ENCODE measurements around the gene UQCRC2.

UQCRC2 gene

DNA sequence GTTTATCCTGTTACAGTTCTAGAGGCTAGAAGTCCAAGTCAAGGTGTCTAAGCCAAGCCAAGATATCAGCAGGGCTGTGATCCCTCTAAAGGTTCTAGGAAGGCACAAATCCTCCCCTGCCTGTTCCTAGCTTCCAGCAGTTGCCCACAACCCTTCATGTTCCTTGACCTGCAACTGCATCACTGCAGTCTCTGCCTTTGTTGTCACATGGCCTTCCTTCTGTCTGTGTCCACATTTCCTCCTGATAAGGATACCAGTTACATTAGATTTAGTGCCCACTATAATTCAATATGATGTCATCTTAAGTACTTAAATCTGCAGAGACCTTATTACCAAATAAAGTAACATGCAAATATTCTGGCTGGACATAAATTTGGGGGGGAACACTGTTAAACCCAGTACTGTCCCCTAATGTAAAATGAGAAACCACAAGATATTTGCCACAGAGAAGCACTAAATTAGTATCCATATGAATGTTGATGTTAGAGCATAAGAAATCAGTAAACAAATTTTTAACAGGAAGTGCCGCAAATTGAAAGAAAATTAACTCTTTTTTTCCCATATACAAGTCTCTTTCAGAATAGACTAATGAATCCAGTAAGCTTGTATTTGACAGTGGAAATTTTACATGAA lies 4.7 kb downstream of the UQCRC2 start:
- TF ChIP-seq, protein P1, sequence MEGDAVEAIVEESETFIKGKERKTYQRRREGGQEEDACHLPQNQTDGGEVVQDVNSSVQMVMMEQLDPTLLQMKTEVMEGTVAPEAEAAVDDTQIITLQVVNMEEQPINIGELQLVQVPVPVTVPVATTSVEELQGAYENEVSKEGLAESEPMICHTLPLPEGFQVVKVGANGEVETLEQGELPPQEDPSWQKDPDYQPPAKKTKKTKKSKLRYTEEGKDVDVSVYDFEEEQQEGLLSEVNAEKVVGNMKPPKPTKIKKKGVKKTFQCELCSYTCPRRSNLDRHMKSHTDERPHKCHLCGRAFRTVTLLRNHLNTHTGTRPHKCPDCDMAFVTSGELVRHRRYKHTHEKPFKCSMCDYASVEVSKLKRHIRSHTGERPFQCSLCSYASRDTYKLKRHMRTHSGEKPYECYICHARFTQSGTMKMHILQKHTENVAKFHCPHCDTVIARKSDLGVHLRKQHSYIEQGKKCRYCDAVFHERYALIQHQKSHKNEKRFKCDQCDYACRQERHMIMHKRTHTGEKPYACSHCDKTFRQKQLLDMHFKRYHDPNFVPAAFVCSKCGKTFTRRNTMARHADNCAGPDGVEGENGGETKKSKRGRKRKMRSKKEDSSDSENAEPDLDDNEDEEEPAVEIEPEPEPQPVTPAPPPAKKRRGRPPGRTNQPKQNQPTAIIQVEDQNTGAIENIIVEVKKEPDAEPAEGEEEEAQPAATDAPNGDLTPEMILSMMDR (IDR thresholded peaks at IDR 0.05; ENCODE audit: low read depth, low read length) = no peak
- no peak overlapping the region for H3K4me3 ChIP-seq (ENCODE audit: low read depth, low read length)
- H3K36me3 ChIP-seq = peaks cover 71% of the 10 kb centered on the region

DNA sequence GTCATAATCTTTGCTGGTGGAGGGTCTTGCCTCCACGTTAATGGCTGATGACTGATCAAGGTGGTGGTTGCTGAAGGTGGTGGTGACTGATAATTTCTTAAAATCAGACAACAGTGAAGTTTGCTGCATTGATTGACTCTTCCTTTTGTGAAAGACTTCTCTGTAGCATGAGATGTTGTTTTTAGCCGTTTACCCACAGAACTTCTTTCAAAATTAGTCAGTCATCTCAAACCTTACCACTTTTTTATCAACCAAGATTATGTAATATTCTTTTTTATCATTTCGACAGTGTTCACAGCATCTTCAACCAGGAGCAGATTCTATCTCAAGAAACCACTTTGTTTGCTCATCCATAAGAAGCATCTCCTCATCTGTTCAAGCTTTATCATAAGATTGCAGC lies 5.9 kb downstream of the UQCRC2 start:
- no peak for DNase-seq
- Histone ChIP-seq H3K4me3 (ENCODE audit: low read depth, low read length) (no peak overlapping the region), H3K27me3 (no peaks in the 10 kb centered on the region), H3K9me3 (no peaks in the 10 kb centered on the region), H3K4me1 (peaks cover 4% of the 10 kb centered on the region; the same call in 1 of the 2 replicates), H3K36me3 (peaks cover 80% of the 10 kb centered on the region)
- TF ChIP-seq, protein P1 (IDR thresholded peaks at IDR 0.05; ENCODE audit: low read depth, low read length) = no peak

More for the DNA sequence above, 4.7 kb downstream of the UQCRC2 start:
- Histone ChIP-seq H3K9me3 (no peaks in the 10 kb centered on the region), H3K27me3 (no peaks in the 10 kb centered on the region), H3K4me1 (peaks cover 5% of the 10 kb centered on the region; the same call in 1 of the 2 replicates)
- no peak for DNase-seq

DNA sequence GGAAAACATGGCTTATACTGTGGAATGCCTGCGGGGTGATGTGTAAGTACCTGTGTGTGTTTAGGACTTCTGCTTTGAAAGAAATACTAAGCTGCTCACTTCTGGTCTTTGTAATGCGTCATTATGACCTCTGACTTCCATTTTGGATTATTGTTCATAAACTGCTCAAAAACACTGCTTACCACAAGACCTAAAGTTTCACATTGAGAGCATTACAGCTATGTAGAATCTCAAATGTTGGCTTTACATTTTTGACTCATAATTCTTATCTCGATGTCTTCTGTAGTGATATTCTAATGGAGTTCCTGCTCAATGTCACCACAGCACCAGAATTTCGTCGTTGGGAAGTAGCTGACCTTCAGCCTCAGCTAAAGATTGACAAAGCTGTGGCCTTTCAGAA lies 9.3 kb downstream of the UQCRC2 start:
- no peaks in the 10 kb centered on the region for H3K4me1 ChIP-seq
- no peaks in the 10 kb centered on the region for H3K9me3 ChIP-seq
- H3K27me3 ChIP-seq = no peaks in the 10 kb centered on the region
- no peak for DNase-seq
- peaks cover 96% of the 10 kb centered on the region for H3K36me3 ChIP-seq
- TF ChIP-seq, protein P1 (IDR thresholded peaks at IDR 0.05; ENCODE audit: low read depth, low read length) = no peak
- no peak overlapping the region for H3K4me3 ChIP-seq (ENCODE audit: low read depth, low read length)

DNA sequence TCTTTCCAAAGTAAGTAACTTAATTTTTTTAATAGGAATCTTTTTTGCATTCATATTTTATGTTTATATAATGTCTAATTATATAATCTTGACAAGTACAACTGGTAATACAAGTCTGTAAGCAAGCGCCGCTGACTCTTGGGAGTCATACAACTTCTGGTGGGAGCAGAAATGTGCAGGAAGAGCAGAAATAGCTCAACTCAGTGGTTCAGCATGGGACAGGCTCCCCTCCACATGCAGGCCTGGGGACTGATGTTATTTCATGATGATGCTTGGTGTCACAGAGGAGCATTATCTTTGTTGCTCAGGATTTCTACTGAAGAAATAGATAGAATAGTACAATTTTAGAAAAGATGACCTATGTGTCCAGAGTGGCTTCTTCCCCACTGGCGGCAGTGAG lies 10.7 kb downstream of the UQCRC2 start:
- TF ChIP-seq, protein P1 (IDR thresholded peaks at IDR 0.05; ENCODE audit: low read depth, low read length) = no peak
- no peaks in the 10 kb centered on the region for H3K4me1 ChIP-seq
- no peaks in the 10 kb centered on the region for H3K9me3 ChIP-seq
- peaks cover 95% of the 10 kb centered on the region for H3K36me3 ChIP-seq
- DNase-seq = no peak
- no peak overlapping the region for H3K4me3 ChIP-seq (ENCODE audit: low read depth, low read length)
- H3K27me3 ChIP-seq = no peaks in the 10 kb centered on the region

DNA sequence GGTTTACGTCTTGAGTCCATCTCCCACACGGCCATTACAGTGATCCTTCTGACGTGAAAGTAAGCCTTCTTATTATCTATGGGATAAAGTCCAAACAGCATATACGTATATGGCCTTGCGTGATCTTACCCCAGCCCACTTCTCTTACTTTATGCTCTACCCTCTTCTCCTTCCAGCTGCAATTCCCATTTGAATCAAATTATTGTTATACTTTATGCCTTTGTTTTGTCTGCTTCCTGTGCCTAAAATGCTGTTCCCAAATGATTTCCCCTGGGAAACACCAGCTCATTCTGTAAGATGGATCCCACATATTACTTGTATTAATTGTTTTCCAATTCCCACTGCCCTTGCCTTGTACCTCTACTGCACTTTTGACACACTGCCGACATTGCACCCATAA lies 11.2 kb downstream of the UQCRC2 start:
- H3K4me3 ChIP-seq (ENCODE audit: low read depth, low read length) = no peak overlapping the region
- no peaks in the 10 kb centered on the region for H3K4me1 ChIP-seq
- H3K36me3 ChIP-seq = peaks cover 95% of the 10 kb centered on the region

DNA sequence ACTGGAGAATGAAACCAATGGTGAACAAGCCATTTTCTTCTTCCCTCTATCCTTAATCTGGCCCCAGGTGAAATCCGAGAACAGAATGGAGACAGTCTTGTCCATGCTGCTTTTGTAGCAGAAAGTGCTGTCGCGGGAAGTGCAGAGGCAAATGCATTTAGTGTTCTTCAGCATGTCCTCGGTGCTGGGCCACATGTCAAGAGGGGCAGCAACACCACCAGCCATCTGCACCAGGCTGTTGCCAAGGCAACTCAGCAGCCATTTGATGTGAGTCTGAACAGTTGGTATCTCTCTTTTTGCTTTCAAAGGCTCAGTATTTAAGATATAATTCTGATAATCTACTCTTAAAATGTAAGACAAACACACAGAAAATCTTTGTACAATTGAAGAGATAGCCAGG lies 18.7 kb downstream of the UQCRC2 start:
- Histone ChIP-seq H3K4me1 (no peaks in the 10 kb centered on the region), H3K9me3 (no peaks in the 10 kb centered on the region), H3K4me3 (ENCODE audit: low read depth, low read length) (no peak overlapping the region), H3K27me3 (no peaks in the 10 kb centered on the region), H3K36me3 (peaks cover 90% of the 10 kb centered on the region)
- TF ChIP-seq, protein P1 (IDR thresholded peaks at IDR 0.05; ENCODE audit: low read depth, low read length) = no peak
- DNase-seq = no peak

More for the DNA sequence above, 11.2 kb downstream of the UQCRC2 start:
- DNase-seq = no peak
- TF ChIP-seq, protein P1 (IDR thresholded peaks at IDR 0.05; ENCODE audit: low read depth, low read length) = no peak
- H3K27me3 ChIP-seq = no peaks in the 10 kb centered on the region
- no peaks in the 10 kb centered on the region for H3K9me3 ChIP-seq

All from BE2C (cell line).